Measurements from ENCODE around the gene CREG1. TPM values are rescaled to one million over a fixed set of nuclear protein-coding genes. Genes with fewer than 3 reads are reported as not detected.

Gene CREG1
- total RNA-seq (2014; rRNA removed; shearing (Covaris generic)) (36.0 and 52.2 TPM in 2 replicates), total RNA-seq (2022) (40.4 and 45.9 TPM in 2 replicates), Bru-seq, nascent RNA (percentile 61 among the genes with signal in this experiment), BruChase-seq, experiment 1, labeled RNA remaining after a 6-hour chase (percentile 81 among the genes with signal in this experiment), BruChase-seq, experiment 2, labeled RNA remaining after a 2-hour chase (percentile 74 among the genes with signal in this experiment)
- long read RNA-seq, transcript CREG1-201 (4 exons, 1,974 nt), result major isoform, 93 of 97 reads
- long read RNA-seq, partial matches to known transcripts, result 2 of 97 reads
- long read RNA-seq, other reads (novel, unspliced or antisense), result 2 of 97 reads

DNA sequence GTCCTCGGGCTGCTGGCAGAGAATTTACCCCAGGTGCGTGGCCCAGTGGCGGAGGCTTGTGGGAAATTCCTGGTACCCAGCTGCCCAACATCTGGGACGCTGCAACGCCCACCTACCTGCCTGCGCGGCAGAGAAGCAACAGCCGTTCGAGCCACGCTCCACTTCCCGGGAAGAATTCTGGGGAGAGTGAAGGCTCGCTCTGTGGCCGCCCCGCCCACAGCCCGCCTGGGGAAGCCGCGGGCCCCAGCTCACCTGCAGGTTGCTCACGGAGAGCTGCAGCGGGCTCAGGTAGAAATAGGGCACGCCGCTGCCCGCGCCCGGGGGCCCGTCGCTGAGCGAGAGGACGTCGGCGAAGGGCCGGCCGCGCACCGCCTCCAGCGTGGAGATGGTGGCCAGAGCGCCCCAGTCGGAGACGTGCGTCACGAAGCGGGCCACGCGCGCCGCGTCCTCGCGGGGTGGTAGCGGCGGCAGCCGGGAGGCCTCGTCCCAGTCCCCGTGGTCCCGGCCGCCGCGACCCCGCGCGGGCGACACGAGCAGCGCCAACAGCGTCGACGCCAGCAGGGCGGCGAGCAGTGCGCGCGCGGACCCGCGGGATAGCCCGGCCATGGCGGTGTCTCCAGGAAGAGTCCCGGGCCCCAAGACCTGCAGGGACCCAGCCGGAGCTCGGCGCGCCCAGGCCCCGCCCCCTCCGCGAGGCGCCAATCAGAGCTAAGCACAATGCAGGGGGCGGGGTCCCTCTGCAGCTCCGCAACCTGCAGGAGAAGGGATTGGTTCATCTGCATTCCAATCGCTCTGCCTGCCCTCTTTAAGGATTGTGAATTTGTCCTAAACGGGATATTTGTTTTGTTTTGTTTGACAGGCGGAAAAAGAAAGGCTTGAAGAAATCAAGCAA, at the start of gene CREG1:
CREG1 (minus strand) TSS at position 627 of the 892 bp plus-strand sequence.
- H4K20me1 ChIP-seq (ENCODE audit: insufficient read depth, low read length), result no peaks in the 10 kb centered on the region
- H2AFZ ChIP-seq (ENCODE audit: low read length), result peak within 1 kb of the TSS; percentile 96
- no peaks in the 10 kb centered on the region for H3K9me2 ChIP-seq (ENCODE audit: insufficient read depth, low read length)
- ChIA-PET CTCF (ENCODE audit: unreplicated experiment) (interaction anchor here (0.6 to 1.4 kb wide), 5 partner anchors 8 to 13 kb away, joined by 3 to 6 read pairs (median 4); no protein-coding TSS in a partner anchor), POLR2A (interaction anchor here (0.6 to 2.5 kb wide), 19 partner anchors 9 to 802 kb away, joined by 3 to 22 read pairs (median 3); partner anchors contain the start of gene POU2F1)
- H3K4me2 ChIP-seq (ENCODE audit: low read length), result peak within 1 kb of the TSS; percentile 93
- TF ChIP-seq EZH2phosphoT487 (IDR thresholded peaks at IDR 0.05; ENCODE audit: borderline replicate concordance, low read depth, low read length), result no peak
- TF ChIP-seq CTCF (conservative IDR thresholded peaks at IDR 0.05; ENCODE audit: low read length), result 0 out of 2 replicates have a peak, but pooled peaks have one; percentile 10
- H3K79me2 ChIP-seq (ENCODE audit: insufficient read depth, low read depth, low read length), result peaks cover 25% of the 10 kb centered on the region
- BruUV-seq (replicated peaks), result no TSS peak
- H3K27ac ChIP-seq (ENCODE audit: low read depth, low read length, poor library complexity, severe bottlenecking), result peak within 1 kb of the TSS; percentile 40
- no peaks in the 10 kb centered on the region for H3K9me3 ChIP-seq (ENCODE audit: low read length)
- peak; percentile 92 for DNase-seq (ENCODE audit: low spot score)
- H3K36me3 ChIP-seq (ENCODE audit: insufficient read depth, low read length), result peaks cover under 1% of the 10 kb centered on the region; the same call in 1 of the 2 replicates
- peaks cover 58% of the 10 kb centered on the region for H3K4me1 ChIP-seq (ENCODE audit: insufficient read depth, low read length, poor library complexity, severe bottlenecking)
- peak within 1 kb of the TSS; percentile 84 for H3K4me3 ChIP-seq (ENCODE audit: low read depth, low read length, poor library complexity, severe bottlenecking)
- intact Hi-C loops (cut with micrococcal nuclease; ENCODE audit: unreplicated experiment), result no loop called here

GRCh38 chr1:167602840-167603239, 49.3 kb upstream of the CREG1 start:
- DNase-seq (ENCODE audit: low spot score), result no peak
- peaks cover 34% of the 10 kb centered on the region for H3K36me3 ChIP-seq (ENCODE audit: insufficient read depth, low read length)
- TF ChIP-seq CTCF (conservative IDR thresholded peaks at IDR 0.05; ENCODE audit: low read length) (no peak), EZH2phosphoT487 (IDR thresholded peaks at IDR 0.05; ENCODE audit: borderline replicate concordance, low read depth, low read length) (no peak)
- intact Hi-C loops (cut with micrococcal nuclease; ENCODE audit: unreplicated experiment), result loop anchor here (5.0 kb wide), 1 partner anchor 381 kb away; the partner anchor contains the start of gene POU2F1
- peak overlapping the region; percentile 53; the same call in 1 of the 2 replicates for H2AFZ ChIP-seq (ENCODE audit: low read length)
- peak overlapping the region; percentile 69 for H3K4me2 ChIP-seq (ENCODE audit: low read length)
- BruUV-seq (replicated peaks), result no TSS peak
- no peaks in the 10 kb centered on the region for H4K20me1 ChIP-seq (ENCODE audit: insufficient read depth, low read length)
- H3K9me2 ChIP-seq (ENCODE audit: insufficient read depth, low read length), result no peaks in the 10 kb centered on the region
- POLR2A ChIA-PET, result interaction anchor here (0.5 to 5.3 kb wide), 9 partner anchors 13 to 1512 kb away, joined by 3 to 66 read pairs (median 6); no protein-coding TSS in a partner anchor
- H3K9me3 ChIP-seq (ENCODE audit: low read length), result peaks cover 17% of the 10 kb centered on the region
- H3K79me2 ChIP-seq (ENCODE audit: insufficient read depth, low read depth, low read length), result peaks cover 18% of the 10 kb centered on the region; the same call in 1 of the 2 replicates
- H3K4me3 ChIP-seq (ENCODE audit: low read depth, low read length, poor library complexity, severe bottlenecking), result no peak overlapping the region
- peak overlapping the region; percentile 79 for H3K27ac ChIP-seq (ENCODE audit: low read depth, low read length, poor library complexity, severe bottlenecking)
- peaks cover 40% of the 10 kb centered on the region for H3K4me1 ChIP-seq (ENCODE audit: insufficient read depth, low read length, poor library complexity, severe bottlenecking)
- CTCF ChIA-PET (ENCODE audit: unreplicated experiment), result interaction anchor here (1.0 kb wide), 1 partner anchor 111 kb away, joined by 3 read pairs; no protein-coding TSS in a partner anchor
